Lower leg skin (tissue), 3 donors: ENCODE measurements around the gene LIN7A.

ENCODE experiments used
- CTCF ChIP-seq, 3 donors: fragments of 450-650 bp; IDR thresholded peaks; one replicate each; pipeline ENCODE4 v1.5.1; 2016; ENCODE audit warnings: antibody characterized with exemption in 3 of 3, mild to moderate bottlenecking in 3 of 3, moderate library complexity in 2 of 3
- POLR2A ChIP-seq, 2 donors: fragments of 450-650 bp; IDR thresholded peaks; one replicate each; pipeline ENCODE4 v1.6.1; 2016 to 2017; ENCODE audit warnings: antibody characterized with exemption in 2 of 2, mild to moderate bottlenecking in 1 of 2, moderate library complexity in 1 of 2

- TF ChIP-seq CTCF (IDR thresholded peaks at IDR 0.05): no peak
- no peak for TF ChIP-seq POLR2A (IDR thresholded peaks at IDR 0.05)
Observed at GRCh38 chr12:80869264-80869663, 68.5 kb downstream of the LIN7A start.
